ENCODE results near the gene OTX1. TPM values are rescaled to one million over a fixed set of nuclear protein-coding genes. Genes with fewer than 3 reads are reported as not detected.

The OTX1 gene
- total RNA-seq, 1 experiment from 2014 or later = 13.1 TPM

GRCh38 chr2:63015389-63015788 is 35.2 kb upstream of the OTX1 start:
- H3K4me2 ChIP-seq (ENCODE audit: low read length) = no peak overlapping the region
- no peaks in the 10 kb centered on the region for H3K27me3 ChIP-seq (ENCODE audit: insufficient read depth, low read length)
- H3K79me2 ChIP-seq (ENCODE audit: insufficient read depth, low read length) = no peaks in the 10 kb centered on the region
- H3K9me3 ChIP-seq (ENCODE audit: control insufficient read depth in 1 of 2, insufficient read depth in 1 of 2, low read depth in 1 of 2, low read length in 2 of 2) = no peaks in the 10 kb centered on the region
- H3K4me3 ChIP-seq (replicated peaks in 1 of 2; ENCODE audit: low read depth in 1 of 2, low read length in 2 of 2) = no peak overlapping the region
- no peak overlapping the region for H2AFZ ChIP-seq (ENCODE audit: low read depth, low read length, poor library complexity, severe bottlenecking)
- CTCF ChIA-PET = no interaction called here
- H3K4me1 ChIP-seq (ENCODE audit: control insufficient read depth in 1 of 2, insufficient read depth in 2 of 2, low read length in 2 of 2) = no peaks in the 10 kb centered on the region
- RAD21 ChIA-PET (ENCODE audit: low non-redundant PET in 1 of 2, low total read pairs in 2 of 2, uncharacterized antibody in 2 of 2, unreplicated experiment in 2 of 2) = no interaction called here
- no peak for DNase-seq (ENCODE audit: low read depth, low spot score)
- H3K27ac ChIP-seq (ENCODE audit: low read depth, low read length) = no peak overlapping the region
- 0 out of 4 replicates have a peak, but pooled peaks cover 0 to 2% of the 10 kb centered on the region in 2 experiments for H3K36me3 ChIP-seq (ENCODE audit: control insufficient read depth in 1 of 2, insufficient read depth in 2 of 2, low read length in 2 of 2)
- intact Hi-C loops (cut with micrococcal nuclease) = no loop called here
- H3K9ac ChIP-seq (ENCODE audit: low read length) = no peak overlapping the region
- no peaks in the 10 kb centered on the region for H4K20me1 ChIP-seq (ENCODE audit: insufficient read depth)
- no TSS peak for BruUV-seq (replicated peaks)
- POLR2A ChIA-PET = no interaction called here
- TF ChIP-seq POLR2A (IDR thresholded peaks at IDR 0.05; ENCODE audit: borderline replicate concordance, extremely low read depth, insufficient read depth, insufficient read length) = no peak
- no peak for TF ChIP-seq SIN3A (IDR thresholded peaks at IDR 0.05; ENCODE audit: low read depth)
- TF ChIP-seq ZNF274 (IDR thresholded peaks at IDR 0.05; ENCODE audit: low read depth, low read length) = no peak
- TF ChIP-seq CTCF (IDR thresholded peaks at IDR 0.05 in 2 of 3, conservative IDR thresholded peaks at IDR 0.05 in 1 of 3; ENCODE audit: borderline replicate concordance in 1 of 3, insufficient read depth in 1 of 3, low read depth in 2 of 3, low read length in 2 of 3) = no peak
- TF ChIP-seq, protein P1, sequence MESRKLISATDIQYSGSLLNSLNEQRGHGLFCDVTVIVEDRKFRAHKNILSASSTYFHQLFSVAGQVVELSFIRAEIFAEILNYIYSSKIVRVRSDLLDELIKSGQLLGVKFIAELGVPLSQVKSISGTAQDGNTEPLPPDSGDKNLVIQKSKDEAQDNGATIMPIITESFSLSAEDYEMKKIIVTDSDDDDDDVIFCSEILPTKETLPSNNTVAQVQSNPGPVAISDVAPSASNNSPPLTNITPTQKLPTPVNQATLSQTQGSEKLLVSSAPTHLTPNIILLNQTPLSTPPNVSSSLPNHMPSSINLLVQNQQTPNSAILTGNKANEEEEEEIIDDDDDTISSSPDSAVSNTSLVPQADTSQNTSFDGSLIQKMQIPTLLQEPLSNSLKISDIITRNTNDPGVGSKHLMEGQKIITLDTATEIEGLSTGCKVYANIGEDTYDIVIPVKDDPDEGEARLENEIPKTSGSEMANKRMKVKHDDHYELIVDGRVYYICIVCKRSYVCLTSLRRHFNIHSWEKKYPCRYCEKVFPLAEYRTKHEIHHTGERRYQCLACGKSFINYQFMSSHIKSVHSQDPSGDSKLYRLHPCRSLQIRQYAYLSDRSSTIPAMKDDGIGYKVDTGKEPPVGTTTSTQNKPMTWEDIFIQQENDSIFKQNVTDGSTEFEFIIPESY (IDR thresholded peaks at IDR 0.05; ENCODE audit: extremely low read depth, insufficient replicate concordance, low read length) = no peak
- TF ChIP-seq REST (IDR thresholded peaks at IDR 0.05; ENCODE audit: low read depth) = no peak
- no peak for TF ChIP-seq YY1 (IDR thresholded peaks at IDR 0.05; ENCODE audit: extremely low read depth, insufficient replicate concordance, low read depth, low read length)
- no peak for TF ChIP-seq RAD21 (IDR thresholded peaks at IDR 0.05; ENCODE audit: low read depth)
- TF ChIP-seq EZH2phosphoT487 (IDR thresholded peaks at IDR 0.05; ENCODE audit: borderline replicate concordance) = no peak
- H3K9me2 ChIP-seq (ENCODE audit: insufficient read depth) = no peaks in the 10 kb centered on the region
- ATAC-seq = no peak
